IPS-11a (cell line): ENCODE results near the gene BNC2.
A peak's percentile ranks its signal among the peaks of the same experiment; 100 is the strongest.

Experiments used
- H3K4me3 ChIP-seq: one replicate; pipeline ENCODE4 v1.5.1; 2013; ENCODE audit warnings: low read depth, low read length, control low read depth

BNC2 gene

DNA sequence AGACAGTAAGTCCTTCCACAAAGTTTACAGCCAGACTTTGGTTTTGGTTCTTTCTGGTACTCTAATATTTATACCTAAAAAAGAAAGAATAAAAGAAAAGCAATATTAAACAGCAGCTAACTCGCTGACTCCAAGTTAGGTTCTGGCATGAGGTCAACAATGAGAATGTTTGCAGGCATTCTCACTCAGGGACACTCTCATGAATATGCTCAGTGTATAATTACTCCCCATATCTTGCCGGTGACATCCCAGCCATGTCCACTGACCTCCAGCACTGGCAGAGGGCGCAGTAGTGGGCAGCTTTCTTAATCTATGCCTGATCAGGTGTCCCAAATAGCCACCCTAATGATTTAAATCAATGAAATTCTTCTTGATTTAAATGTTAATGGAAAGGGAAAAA is 151.5 kb downstream of the BNC2 start:
- H3K4me3 ChIP-seq, result no peak overlapping the region

GRCh38 chr9:16718296-16718695 is 152.2 kb downstream of the BNC2 start:
- no peak overlapping the region for H3K4me3 ChIP-seq

- no peak overlapping the region for H3K4me3 ChIP-seq
These were observed 153.9 kb downstream of the BNC2 start for GRCh38 chr9:16716601-16717000.

GRCh38 chr9:16715404-16715803 is 155.1 kb downstream of the BNC2 start:
- H3K4me3 ChIP-seq, result no peak overlapping the region

DNA sequence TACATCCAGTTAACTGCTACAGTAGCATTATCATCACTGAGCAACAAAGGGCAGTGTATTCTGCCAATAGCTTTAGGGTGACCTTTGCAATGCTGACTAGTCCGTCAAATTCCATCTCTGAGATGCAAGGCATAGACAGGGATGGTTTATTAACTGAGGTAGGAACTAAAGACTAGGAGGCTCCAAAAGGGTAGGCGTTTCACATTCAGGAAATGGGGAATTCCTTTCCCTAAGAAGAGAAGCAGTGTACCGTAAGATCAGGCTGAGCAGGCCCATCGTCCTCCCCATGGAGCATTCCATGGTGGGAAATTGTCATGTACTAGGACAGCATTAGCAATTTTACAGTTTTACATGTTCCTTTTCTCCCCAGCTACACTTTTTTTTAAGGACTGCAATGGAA is 157.7 kb downstream of the BNC2 start:
- H3K4me3 ChIP-seq, result no peak overlapping the region

DNA sequence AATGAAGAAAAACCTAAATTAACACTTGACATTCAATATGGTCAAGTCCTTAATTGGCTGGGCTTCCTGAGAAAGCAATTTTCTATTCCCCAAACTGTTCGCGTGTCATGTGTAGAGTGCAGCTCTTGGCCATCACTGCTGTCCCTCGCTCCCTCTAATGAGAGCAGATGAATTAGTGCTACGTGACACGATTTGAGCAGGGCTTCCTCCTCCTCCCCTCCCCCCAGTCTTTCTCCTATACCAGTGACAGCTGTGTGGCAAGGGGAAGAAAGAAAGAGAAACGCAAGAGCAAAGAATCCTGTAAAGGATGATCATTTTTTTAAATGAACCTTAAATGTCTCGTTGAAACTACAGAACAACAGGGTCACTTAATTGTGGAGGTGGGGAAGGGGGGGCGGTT is 159.6 kb downstream of the BNC2 start:
- no peak overlapping the region for H3K4me3 ChIP-seq

DNA sequence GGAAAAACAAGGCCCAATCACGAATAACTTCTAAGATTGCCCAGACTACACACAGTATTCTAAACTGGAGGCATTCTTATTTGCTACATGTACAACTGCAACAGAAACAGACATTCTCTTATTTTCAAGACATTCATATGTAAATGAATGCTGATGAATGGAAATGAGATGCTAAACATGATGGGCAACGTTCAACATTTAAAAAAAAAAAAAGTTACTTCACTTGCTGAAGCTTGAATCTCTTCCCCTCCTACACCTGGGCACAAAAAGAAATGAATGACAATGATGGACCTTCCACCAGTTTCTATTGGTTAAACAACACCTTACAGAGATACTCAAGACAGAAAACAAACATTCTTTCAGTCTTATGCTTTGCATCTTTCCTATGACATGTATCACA is 160.5 kb downstream of the BNC2 start:
- H3K4me3 ChIP-seq, result no peak overlapping the region

GRCh38 chr9:16708656-16709435 is 161.6 kb downstream of the BNC2 start:
- H3K4me3 ChIP-seq, result peak overlapping the region; percentile 8

DNA sequence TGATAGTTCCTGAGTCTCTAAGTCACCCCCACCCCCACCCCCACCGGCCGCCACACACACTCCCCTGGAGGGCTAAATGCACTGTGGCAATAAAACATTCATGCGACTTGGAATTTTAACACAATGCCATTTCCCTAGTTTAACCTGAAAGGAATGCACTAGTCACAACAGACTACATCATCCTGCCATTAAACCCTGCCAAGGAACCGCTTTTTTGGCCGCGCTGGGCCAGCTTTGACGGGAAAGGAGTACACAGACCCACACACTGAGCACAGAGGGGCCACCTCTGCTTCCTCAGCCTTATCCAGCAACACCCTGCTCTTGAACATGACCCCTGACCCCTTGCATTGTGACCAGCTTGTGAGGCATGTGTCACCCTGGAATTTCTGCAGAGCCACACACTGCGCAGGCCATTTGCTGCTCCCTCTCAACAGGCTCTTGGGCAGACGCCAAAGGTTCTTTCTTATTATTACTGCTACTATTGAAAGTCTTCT is 165.3 kb downstream of the BNC2 start:
- H3K4me3 ChIP-seq, result no peak overlapping the region

DNA sequence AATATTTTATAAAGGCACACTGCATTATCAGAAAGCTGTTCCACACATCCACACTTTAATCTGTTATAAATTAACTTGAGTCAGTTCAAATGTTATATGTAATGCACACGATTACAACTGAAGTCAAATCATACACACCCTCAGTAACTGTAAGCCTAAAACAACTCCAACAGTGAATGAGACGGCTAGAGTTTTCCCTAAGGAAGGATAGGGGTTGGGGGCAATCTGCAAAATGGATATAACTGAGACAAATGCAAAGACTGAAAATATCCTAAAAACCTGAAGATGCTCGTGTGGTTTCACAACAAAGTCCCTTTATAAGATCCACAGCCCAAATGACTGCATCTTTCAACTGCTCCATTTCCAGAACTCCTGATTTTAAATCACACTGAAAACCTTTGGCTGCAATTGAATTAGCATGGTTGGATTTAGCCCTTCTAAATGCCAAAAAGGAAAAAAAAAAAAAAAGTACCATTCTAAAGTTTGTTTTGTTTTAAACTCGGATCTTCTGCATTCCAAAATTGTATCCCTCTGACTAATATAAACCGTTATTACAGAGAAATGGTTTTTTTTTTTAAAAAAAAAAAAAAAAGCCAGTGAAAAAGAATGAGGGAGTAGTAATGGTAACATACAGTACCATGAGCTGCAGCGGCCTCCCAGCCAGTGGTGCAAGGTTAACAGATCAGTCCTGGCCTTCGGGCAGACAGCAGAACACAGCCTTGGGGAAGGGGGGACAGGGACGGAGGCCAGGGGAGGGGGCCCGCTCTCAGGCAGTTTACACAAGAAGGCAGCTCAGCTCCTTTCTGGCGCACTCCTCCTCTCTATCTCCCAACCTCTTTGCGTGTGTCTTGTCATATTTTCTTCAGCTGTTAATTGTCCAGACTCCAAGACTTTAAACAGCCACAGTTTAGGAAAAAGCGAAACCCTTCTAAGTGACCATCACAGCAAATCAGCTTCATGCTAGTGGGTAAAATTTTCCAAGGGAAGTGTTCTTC is 166.1 kb downstream of the BNC2 start:
- H3K4me3 ChIP-seq, result no peak overlapping the region

DNA sequence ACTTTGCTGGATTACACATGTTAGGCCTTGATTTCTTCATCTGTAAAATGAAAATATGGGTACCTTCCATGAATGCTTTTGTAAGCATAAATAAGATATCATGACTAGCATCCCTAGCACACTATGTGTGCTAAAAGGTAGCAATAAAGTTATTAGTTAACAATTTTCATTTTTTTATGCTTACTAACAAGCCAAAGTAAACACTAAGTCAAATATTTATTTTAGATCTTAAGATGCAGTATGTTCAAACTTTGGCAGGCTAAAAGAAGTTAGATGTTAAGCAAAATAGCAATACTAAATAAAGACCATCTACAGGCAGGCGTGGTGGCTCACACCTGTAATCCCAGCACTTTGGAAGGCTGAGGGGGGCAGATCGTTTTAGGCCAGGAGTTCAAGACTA is 169.1 kb downstream of the BNC2 start:
- H3K4me3 ChIP-seq, result no peak overlapping the region

GRCh38 chr9:16693616-16694015 is 176.9 kb downstream of the BNC2 start:
- no peak overlapping the region for H3K4me3 ChIP-seq

DNA sequence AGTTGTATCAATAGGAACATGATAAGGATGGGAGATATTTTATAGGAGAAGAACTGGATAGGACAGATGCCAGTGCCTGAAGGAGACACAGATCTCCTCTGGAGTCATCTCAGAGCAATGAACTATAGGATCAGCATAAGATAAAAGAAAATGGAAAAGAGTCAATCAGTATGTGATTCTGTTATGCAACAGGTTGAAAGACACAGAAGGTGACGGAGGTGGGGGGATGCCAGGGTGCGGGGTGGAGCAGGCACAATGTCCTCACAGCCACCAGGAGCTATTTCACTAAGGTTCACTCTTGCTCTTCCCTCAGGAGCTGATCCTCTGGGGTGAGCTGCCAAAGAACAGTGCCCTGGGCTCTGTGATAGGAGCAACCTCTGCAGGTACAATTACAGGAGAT is 179.8 kb downstream of the BNC2 start:
- H3K4me3 ChIP-seq, result no peak overlapping the region

- H3K4me3 ChIP-seq, result no peak overlapping the region
These were observed 180.3 kb downstream of the BNC2 start for GRCh38 chr9:16690205-16690604.

DNA sequence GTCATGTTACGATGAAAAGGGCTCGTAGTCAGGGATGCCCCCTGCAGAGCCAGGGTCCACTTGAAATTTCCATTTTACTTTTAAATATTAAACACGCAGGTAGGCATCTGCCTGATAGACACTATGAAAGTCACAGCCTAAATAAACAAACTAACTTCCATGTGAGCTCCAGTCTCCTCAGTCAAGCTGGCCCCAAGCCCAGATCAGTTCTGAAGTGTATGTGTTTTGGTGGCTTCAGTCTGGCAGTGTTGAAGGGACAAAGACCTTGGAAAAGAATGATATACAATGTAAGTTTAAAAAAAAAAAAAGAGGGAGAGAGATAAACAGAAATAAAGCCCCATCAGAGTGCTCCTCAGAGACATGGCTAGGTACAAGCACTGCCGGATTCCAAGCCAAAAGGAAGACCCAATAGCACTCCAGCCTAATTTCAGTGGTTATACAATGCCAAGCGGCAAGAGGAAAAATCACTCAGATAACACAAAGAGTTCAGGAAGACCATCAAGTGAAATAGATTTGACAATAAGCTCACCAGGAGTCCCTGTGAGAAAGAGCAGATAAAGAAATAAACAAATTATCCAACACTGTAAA is 181.0 kb downstream of the BNC2 start:
- H3K4me3 ChIP-seq, result no peak overlapping the region

- H3K4me3 ChIP-seq, result no peak overlapping the region
These were observed 181.7 kb downstream of the BNC2 start for GRCh38 chr9:16688814-16689213.

GRCh38 chr9:16687678-16688369 is 182.6 kb downstream of the BNC2 start:
- no peak overlapping the region for H3K4me3 ChIP-seq

DNA sequence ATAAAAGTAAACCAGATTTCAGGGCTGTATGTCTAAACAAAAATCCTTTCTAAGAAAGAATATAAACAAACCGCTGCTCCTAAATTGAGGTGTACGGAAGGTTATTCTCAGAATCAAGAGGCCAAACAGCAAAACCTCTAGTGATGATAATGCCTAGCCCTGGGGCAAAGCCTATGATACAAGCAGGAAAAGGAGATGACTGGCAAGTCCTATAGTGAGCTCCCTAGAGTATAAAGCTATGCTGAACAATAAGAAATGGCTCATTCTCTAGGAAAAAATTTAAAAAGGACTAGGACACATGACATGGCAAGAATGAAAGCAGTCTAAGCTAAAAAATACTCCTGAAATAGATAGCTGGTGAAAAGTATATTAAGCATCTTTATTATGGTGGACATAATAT is 187.1 kb downstream of the BNC2 start:
- no peak overlapping the region for H3K4me3 ChIP-seq

DNA sequence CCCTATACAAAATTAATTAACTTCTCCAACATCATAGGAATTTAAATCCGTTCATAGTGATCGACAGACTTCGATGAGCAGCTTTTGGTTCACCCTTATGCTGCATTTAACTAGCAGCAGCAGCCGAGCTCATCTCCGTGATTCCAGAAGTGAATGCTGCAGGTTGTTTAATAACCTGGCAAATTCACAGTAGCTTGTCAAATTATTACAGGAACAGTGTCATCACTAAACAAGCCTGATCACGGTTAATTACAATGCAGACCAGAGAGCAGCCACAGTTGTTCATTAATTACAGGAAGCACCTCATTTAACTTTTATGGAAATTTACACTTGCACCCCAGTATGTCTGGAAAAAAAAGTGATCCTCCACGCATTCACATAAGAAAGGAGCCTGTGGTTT is 188.2 kb downstream of the BNC2 start:
- H3K4me3 ChIP-seq, result no peak overlapping the region

- no peak overlapping the region for H3K4me3 ChIP-seq
These were observed 188.8 kb downstream of the BNC2 start for GRCh38 chr9:16681652-16681987.
